HCT116 (cell line): ENCODE measurements around the gene ERBIN. TPM values are rescaled to one million over a fixed set of nuclear protein-coding genes. Genes with fewer than 3 reads are reported as not detected.
"Not testable (repeated sequence)": the region's sequence is repeated elsewhere in the genome, so short reads cannot be mapped to it uniquely, and the experiment has no call there.

ENCODE experiments used
- ATAC-seq: fragments of 200-7000 bp; cut with Tn5 transposase; 2 replicates; pipeline ENCODE4 v1.9.1; 2020; ENCODE audit warnings: mild to moderate bottlenecking, moderate library complexity
- BruUV-seq: library from RNA; stranded (reverse); fragments of 400-500 nt; replicated peaks from 2 replicates; lab custom pipeline; 2021; lab: Mats Ljungman, UMichigan
- CTCF ChIA-PET: fragments of 300-600 bp; sonication (Branson Sonifier 250); formaldehyde crosslinking; loops from one replicate; lab custom pipeline; 2021; ENCODE audit warnings: antibody characterized with exemption; lab: Charles Lee
- POLR2A ChIA-PET: fragments of 300-600, 350-600 bp; sonication (Branson Sonifier 250); formaldehyde crosslinking; loops from one replicate; lab custom pipeline; 2021; ENCODE audit warnings: antibody characterized with exemption; lab: Charles Lee
- RAD21 ChIA-PET, 2 experiments: fragments of 300-600 bp; sonication (Branson Sonifier 250); formaldehyde crosslinking; loops; one replicate each; lab custom pipeline; 2023; ENCODE audit warnings: low total read pairs in 2 of 2; ENCODE audit not compliant: uncharacterized antibody in 2 of 2, unreplicated experiment in 2 of 2, low non-redundant PET in 1 of 2; lab: Charles Lee
- DNase-seq: peaks from one replicate; pipeline ENCODE4 v3.0.0-alpha.2; 2010; ENCODE audit warnings: low read depth, low spot score
- H2AFZ ChIP-seq: fragments of 200-600 bp; shearing (Covaris generic), sonication (generic); 2 replicates; pipeline ENCODE4 v1.6.1; 2017; ENCODE audit warnings: low read depth, mixed run types, mixed read lengths, antibody characterized with exemption, low read length; ENCODE audit not compliant: poor library complexity, severe bottlenecking
- H3K27ac ChIP-seq: 2 replicates; pipeline ENCODE4 v1.5.1; 2012; ENCODE audit warnings: low read depth, low read length
- H3K27me3 ChIP-seq: fragments of 200-600 bp; sonication (generic); 2 replicates; pipeline ENCODE4 v1.6.1; 2016; ENCODE audit warnings: mixed run types, low read length, mixed read lengths; ENCODE audit not compliant: insufficient read depth
- H3K36me3 ChIP-seq, 2 experiments: fragments of 200-500 bp in 1 of 2; fragments of 200-600 bp in 1 of 2; sonication (Bioruptor generic) in 1 of 2; sonication (generic) in 1 of 2; 2 replicates each; pipeline versions ENCODE4 v1.5.1 to v1.6.1; 2014 to 2016; ENCODE audit warnings: low read length in 2 of 2, inconsistent platforms in 1 of 2, mixed read lengths in 1 of 2, mixed run types in 1 of 2; ENCODE audit not compliant: insufficient read depth in 2 of 2, control insufficient read depth in 1 of 2
- H3K4me1 ChIP-seq, 2 experiments: fragments of 200-600 bp in 1 of 2; sonication (generic) in 1 of 2; 2 replicates each; pipeline versions ENCODE4 v1.5.1 to v1.6.1; 2012 to 2017; ENCODE audit warnings: low read length in 2 of 2, inconsistent platforms in 1 of 2, mild to moderate bottlenecking in 1 of 2, mixed read lengths in 1 of 2, mixed run types in 1 of 2, moderate library complexity in 1 of 2; ENCODE audit not compliant: insufficient read depth in 2 of 2, control insufficient read depth in 1 of 2
- H3K4me2 ChIP-seq: fragments of 200-600 bp; sonication (generic); 2 replicates; pipeline ENCODE4 v1.6.1; 2017; ENCODE audit warnings: mixed run types, low read length, mixed read lengths
- H3K4me3 ChIP-seq, 2 experiments: fragments of 200-600 bp in 1 of 2; sonication (generic) in 1 of 2; replicated peaks in 1 of 2; 2 replicates each; pipeline ENCODE4 v1.5.1; 2011 to 2016; ENCODE audit warnings: low read length in 2 of 2, control low read depth in 1 of 2, low read depth in 1 of 2, mild to moderate bottlenecking in 1 of 2, mixed read lengths in 1 of 2, mixed run types in 1 of 2
- H3K79me2 ChIP-seq: fragments of 200-600 bp; sonication (generic); 2 replicates; pipeline ENCODE4 v1.6.1; 2017; ENCODE audit warnings: mild to moderate bottlenecking, mixed run types, low read length, moderate library complexity, mixed read lengths; ENCODE audit not compliant: insufficient read depth
- H3K9ac ChIP-seq: fragments of 200-600 bp; sonication (generic); 2 replicates; pipeline ENCODE4 v1.6.1; 2016; ENCODE audit warnings: low read length, mixed read lengths
- H3K9me2 ChIP-seq: fragments of 200-600 bp; sonication (generic), shearing (Covaris generic); 2 replicates; pipeline ENCODE4 v1.6.1; 2017; ENCODE audit warnings: mixed run types, mild to moderate bottlenecking, moderate library complexity; ENCODE audit not compliant: insufficient read depth
- H3K9me3 ChIP-seq, 2 experiments: fragments of 200-500 bp in 1 of 2; fragments of 200-600 bp in 1 of 2; sonication (Bioruptor generic) in 1 of 2; sonication (generic) in 1 of 2; 2 replicates each; pipeline ENCODE4 v1.6.1; 2014 to 2017; ENCODE audit warnings: low read length in 2 of 2, mixed read lengths in 2 of 2, inconsistent platforms in 1 of 2, low read depth in 1 of 2, mild to moderate bottlenecking in 1 of 2, mixed run types in 1 of 2, moderate library complexity in 1 of 2; ENCODE audit not compliant: control insufficient read depth in 1 of 2, insufficient read depth in 1 of 2
- H4K20me1 ChIP-seq: fragments of 200-600 bp; sonication (generic), shearing (Covaris generic); 2 replicates; pipeline ENCODE4 v1.6.1; 2017; ENCODE audit warnings: mixed run types, mild to moderate bottlenecking, moderate library complexity; ENCODE audit not compliant: insufficient read depth
- CBX3 ChIP-seq: IDR thresholded peaks from 2 replicates; pipeline ENCODE4 v1.6.1; 2012; ENCODE audit warnings: low read depth
- CEBPB ChIP-seq: IDR thresholded peaks from 2 replicates; pipeline ENCODE4 v1.6.1; 2012; ENCODE audit warnings: low read depth
- CTCF ChIP-seq, 3 experiments: fragments of 200-600 bp in 1 of 3; sonication (generic) in 1 of 3; IDR thresholded peaks in 2 of 3; conservative IDR thresholded peaks in 1 of 3; 2 replicates each; pipeline ENCODE4 v1.5.1; 2012 to 2017; ENCODE audit warnings: low read depth in 2 of 3, low read length in 2 of 3, antibody characterized with exemption in 1 of 3, borderline replicate concordance in 1 of 3, control low read depth in 1 of 3, mild to moderate bottlenecking in 1 of 3, mixed read lengths in 1 of 3, mixed run types in 1 of 3, moderate library complexity in 1 of 3; ENCODE audit not compliant: insufficient read depth in 1 of 3
- JUND ChIP-seq: IDR thresholded peaks from 2 replicates; pipeline ENCODE4 v1.6.1; 2012
- POLR2AphosphoS5 ChIP-seq: IDR thresholded peaks from 2 replicates; pipeline ENCODE4 v1.6.1; 2011; ENCODE audit warnings: mild to moderate bottlenecking, low read depth, low read length, moderate library complexity
- RAD21 ChIP-seq: IDR thresholded peaks from 2 replicates; pipeline ENCODE4 v1.6.1; 2012; ENCODE audit warnings: low read depth, mild to moderate bottlenecking
- SP1 ChIP-seq: IDR thresholded peaks from 2 replicates; pipeline ENCODE4 v1.6.1; 2012; ENCODE audit warnings: low read depth
- SRF ChIP-seq: IDR thresholded peaks from 2 replicates; pipeline ENCODE4 v1.6.1; 2012; ENCODE audit warnings: low read depth
- ZFX ChIP-seq: fragments of 450-650 bp; IDR thresholded peaks from 2 replicates; pipeline ENCODE4 v1.6.1; 2017
- intact Hi-C: fragments of 100-400 bp; cut with micrococcal nuclease; formaldehyde crosslinking; loops from 2 replicates; pipeline ENCODE4 v1.10.0; 2022
- total RNA-seq: library from RNA; stranded (reverse); gene quantifications from one replicate; pipeline ENCODE4 v1.2.1, GENCODE V29; 2021; ENCODE audit not compliant: unreplicated experiment

Gene ERBIN
- total RNA-seq, 1 experiment from 2014 or later, result 57.4 TPM

- TF ChIP-seq CTCF (IDR thresholded peaks at IDR 0.05 in 2 of 3, conservative IDR thresholded peaks at IDR 0.05 in 1 of 3; ENCODE audit: borderline replicate concordance in 1 of 3, insufficient read depth in 1 of 3, low read depth in 2 of 3, low read length in 2 of 3) (no peak), SRF (no peak), CEBPB (no peak)
Measured at GRCh38 chr5:65971643-65972042, 45.3 kb downstream of the ERBIN start (continued).

GRCh38 chr5:65972896-65973295 is 46.5 kb downstream of the ERBIN start:
- Histone ChIP-seq H4K20me1 (peaks cover 10% of the 10 kb centered on the region; the same call in 1 of the 2 replicates), H3K79me2 (peaks cover 79% of the 10 kb centered on the region)
- H3K27ac ChIP-seq, intact Hi-C loops, H3K4me2 ChIP-seq, H3K27me3 ChIP-seq, H3K4me1 ChIP-seq, CTCF ChIA-PET, H3K9ac ChIP-seq, BruUV-seq, H3K4me3 ChIP-seq, H3K9me3 ChIP-seq, H3K36me3 ChIP-seq, DNase-seq, H3K9me2 ChIP-seq, RAD21 ChIA-PET, ATAC-seq, H2AFZ ChIP-seq, POLR2A ChIA-PET: not testable (repeated sequence)

GRCh38 chr5:65978251-65978650 is 51.9 kb downstream of the ERBIN start:
- ChIA-PET RAD21 (no interaction called here), POLR2A (no interaction called here), CTCF (no interaction called here)
- Histone ChIP-seq H3K9ac (no peak overlapping the region), H3K9me3 (no peaks in the 10 kb centered on the region), H3K4me3 (no peak overlapping the region), H3K4me2 (no peak overlapping the region), H3K9me2 (no peaks in the 10 kb centered on the region), H3K79me2 (peaks cover 76% of the 10 kb centered on the region), H3K36me3 (no peaks in the 10 kb centered on the region), H4K20me1 (no peaks in the 10 kb centered on the region; the same call in 1 of the 2 replicates), H3K27me3 (no peaks in the 10 kb centered on the region), H3K27ac (no peak overlapping the region), H3K4me1 (peaks cover 0 to 6% of the 10 kb centered on the region in 2 experiments; a peak in 1 of 4 replicates), H2AFZ (no peak overlapping the region)
- TF ChIP-seq POLR2AphosphoS5 (no peak), JUND (no peak), RAD21 (no peak), ZFX (no peak), CBX3 (no peak), SP1 (no peak)
- intact Hi-C loops, result no loop called here
- BruUV-seq, result no TSS peak
- DNase-seq, result no peak
- no peak for ATAC-seq
